PFSK-1 (cell line): ENCODE data around the gene LRRC8C.

Experiments used
- FOXP2 ChIP-seq: optimal IDR thresholded peaks from 2 replicates; pipeline ENCODE3; 2011; ENCODE audit warnings: borderline replicate concordance, control low read depth, inconsistent platforms; ENCODE audit not compliant: insufficient read depth; ENCODE audit errors: extremely low read length, extremely low read depth
- POLR2AphosphoS5 ChIP-seq: IDR thresholded peaks from 2 replicates; pipeline ENCODE4 v1.6.1; 2012; ENCODE audit warnings: low read depth, mild to moderate bottlenecking, control low read depth, low read length, moderate library complexity
- REST ChIP-seq, 2 experiments: IDR thresholded peaks; 2 replicates each; pipeline versions ENCODE4 v1.6.1 to v1.8.0; 2011 to 2012; ENCODE audit warnings: low read depth in 2 of 2, low read length in 2 of 2, control low read depth in 1 of 2, inconsistent platforms in 1 of 2, mild to moderate bottlenecking in 1 of 2, moderate library complexity in 1 of 2; ENCODE audit not compliant: insufficient read depth in 1 of 2
- SIN3A ChIP-seq: IDR thresholded peaks from 2 replicates; pipeline ENCODE4 v1.6.1; 2012; ENCODE audit warnings: mild to moderate bottlenecking, low read length, moderate library complexity, borderline replicate concordance; ENCODE audit not compliant: insufficient read depth
- TAF1 ChIP-seq: IDR thresholded peaks from 2 replicates; pipeline ENCODE4 v1.6.1; 2012; ENCODE audit warnings: low read length, control low read depth, borderline replicate concordance; ENCODE audit not compliant: insufficient read depth

LRRC8C gene

GRCh38 chr1:89753761-89754160, 120.8 kb downstream of the LRRC8C start:
- no peak for TF ChIP-seq REST (IDR thresholded peaks at IDR 0.05; ENCODE audit: insufficient read depth in 1 of 2, low read depth in 2 of 2, low read length in 2 of 2)
- TF ChIP-seq FOXP2 = no peak
- TF ChIP-seq POLR2AphosphoS5 = no peak
- TF ChIP-seq TAF1 = no peak
- TF ChIP-seq SIN3A = no peak

- TF ChIP-seq POLR2AphosphoS5 (no peak), REST (IDR thresholded peaks at IDR 0.05; ENCODE audit: insufficient read depth in 1 of 2, low read depth in 2 of 2, low read length in 2 of 2) (no peak), TAF1 (no peak), FOXP2 (no peak), SIN3A (no peak)
Measured at GRCh38 chr1:89754518-89754917, 121.6 kb downstream of the LRRC8C start.

- no peak for TF ChIP-seq REST (IDR thresholded peaks at IDR 0.05; ENCODE audit: insufficient read depth in 1 of 2, low read depth in 2 of 2, low read length in 2 of 2)
- TF ChIP-seq SIN3A = no peak
- TF ChIP-seq TAF1 = no peak
- TF ChIP-seq FOXP2 = no peak
- no peak for TF ChIP-seq POLR2AphosphoS5
Measured at GRCh38 chr1:89755591-89755990, 122.7 kb downstream of the LRRC8C start.

GRCh38 chr1:89757532-89757931, 124.6 kb downstream of the LRRC8C start:
- TF ChIP-seq TAF1 (no peak), FOXP2 (no peak), SIN3A (no peak), POLR2AphosphoS5 (no peak), REST (IDR thresholded peaks at IDR 0.05; ENCODE audit: insufficient read depth in 1 of 2, low read depth in 2 of 2, low read length in 2 of 2) (no peak)

DNA sequence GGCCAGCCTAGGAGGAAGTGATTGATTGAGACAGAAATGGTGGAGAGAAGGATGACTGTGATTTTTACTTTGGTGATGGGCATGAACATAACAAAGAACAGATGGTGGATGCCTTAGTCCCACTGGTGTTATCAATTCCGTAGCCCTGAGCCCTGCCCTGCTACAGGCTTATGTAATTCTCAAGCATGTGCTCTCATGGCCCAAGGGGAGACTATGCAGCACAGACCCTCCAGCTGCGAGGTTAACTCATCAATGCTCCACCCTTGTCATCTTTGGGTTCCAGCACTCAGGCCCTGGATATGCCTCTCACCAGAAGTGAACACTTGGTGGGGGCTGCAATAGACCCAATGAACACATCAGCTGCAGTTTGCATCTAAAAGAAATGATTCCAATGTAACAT, 125.2 kb downstream of the LRRC8C start:
- TF ChIP-seq FOXP2 (no peak), POLR2AphosphoS5 (no peak), REST (IDR thresholded peaks at IDR 0.05; ENCODE audit: insufficient read depth in 1 of 2, low read depth in 2 of 2, low read length in 2 of 2) (no peak), TAF1 (no peak)
